Karpas-422 (cell line): Measurements from ENCODE around the gene NAIF1. TPM values are rescaled to one million over a fixed set of nuclear protein-coding genes. Genes with fewer than 3 reads are reported as not detected.
"Not testable (repeated sequence)": the region's sequence is repeated elsewhere in the genome, so short reads cannot be mapped to it uniquely, and the experiment has no call there.

ENCODE experiments used
- DNase-seq: peaks from one replicate; pipeline ENCODE4 v3.0.0-alpha.2; 2015
- H2AFZ ChIP-seq: fragments of 200-600 bp; sonication (generic); 2 replicates; pipeline ENCODE4 v1.6.1; 2014; ENCODE audit warnings: antibody characterized with exemption, low read length, mixed read lengths
- H3K27ac ChIP-seq: fragments of 200-600 bp; sonication (generic); 2 replicates; pipeline ENCODE4 v1.5.1; 2014; ENCODE audit warnings: mild to moderate bottlenecking, low read length, moderate library complexity
- H3K27me3 ChIP-seq: fragments of 200-600 bp; sonication (generic); 2 replicates; pipeline ENCODE4 v1.6.1; 2014; ENCODE audit warnings: low read length, mixed read lengths
- H3K36me3 ChIP-seq: fragments of 200-600 bp; sonication (generic); 2 replicates; pipeline ENCODE4 v1.6.1; 2014; ENCODE audit warnings: low read length, mixed read lengths; ENCODE audit not compliant: insufficient read depth
- H3K4me1 ChIP-seq: fragments of 200-600 bp; sonication (generic); 2 replicates; pipeline ENCODE4 v1.6.1; 2014; ENCODE audit warnings: mild to moderate bottlenecking, low read length, mixed read lengths
- H3K4me2 ChIP-seq: fragments of 200-600 bp; sonication (generic); 2 replicates; pipeline ENCODE4 v1.6.1; 2014; ENCODE audit warnings: low read length, low read depth, mild to moderate bottlenecking; ENCODE audit not compliant: poor library complexity, severe bottlenecking
- H3K4me3 ChIP-seq: fragments of 200-600 bp; sonication (generic); 2 replicates; pipeline ENCODE4 v1.5.1; 2014; ENCODE audit warnings: mild to moderate bottlenecking, antibody characterized with exemption, low read length, mixed read lengths
- H3K79me2 ChIP-seq: fragments of 200-600 bp; sonication (generic); 2 replicates; pipeline ENCODE4 v1.6.1; 2014; ENCODE audit warnings: mild to moderate bottlenecking, low read length, mixed read lengths
- H3K9ac ChIP-seq: fragments of 200-600 bp; sonication (generic); 2 replicates; pipeline ENCODE4 v1.6.0; 2014; ENCODE audit warnings: low read length
- H3K9me2 ChIP-seq: fragments of 200-600 bp; sonication (generic), shearing (Covaris generic); replicated peaks from 2 replicates; pipeline ENCODE4 v1.6.0; 2014; ENCODE audit warnings: mild to moderate bottlenecking, low read length, moderate library complexity; ENCODE audit not compliant: insufficient read depth
- H3K9me3 ChIP-seq: fragments of 300-700, 200-600 bp; sonication (generic); 2 replicates; pipeline ENCODE4 v1.6.1; 2014; ENCODE audit warnings: low read length, mixed read lengths
- H4K20me1 ChIP-seq: fragments of 200-600 bp; sonication (generic); 2 replicates; pipeline ENCODE4 v1.6.1; 2014; ENCODE audit warnings: mild to moderate bottlenecking, antibody characterized with exemption, low read length, low read depth; ENCODE audit not compliant: insufficient read depth
- total RNA-seq: library from RNA; depleted of rRNA; stranded (reverse); fragments of >200 nt; shearing (Covaris generic); gene quantifications from 2 replicates; pipeline ENCODE4 v1.2.3, GENCODE V29; 2014; ENCODE audit warnings: low replicate concordance

NAIF1 gene
- total RNA-seq, 1 experiment from 2014 or later = 7.3 TPM

GRCh38 chr9:128042043-128042442 is 25.1 kb downstream of the NAIF1 start:
- Histone ChIP-seq H3K27me3 (no peaks in the 10 kb centered on the region), H2AFZ (no peak overlapping the region), H4K20me1 (no peaks in the 10 kb centered on the region), H3K4me1 (no peaks in the 10 kb centered on the region), H3K79me2 (no peaks in the 10 kb centered on the region), H3K4me2 (no peak overlapping the region), H3K36me3 (no peaks in the 10 kb centered on the region), H3K27ac (no peak overlapping the region), H3K4me3 (no peak overlapping the region), H3K9me3 (no peaks in the 10 kb centered on the region), H3K9ac (no peak overlapping the region), H3K9me2 (no peaks in the 10 kb centered on the region)
- no peak for DNase-seq

- not testable (repeated sequence) for H3K9me2 ChIP-seq, H3K27me3 ChIP-seq, H3K9me3 ChIP-seq, H3K4me3 ChIP-seq, H3K27ac ChIP-seq, H3K4me2 ChIP-seq, DNase-seq, H3K79me2 ChIP-seq, H3K9ac ChIP-seq, H3K36me3 ChIP-seq, H4K20me1 ChIP-seq, H3K4me1 ChIP-seq, H2AFZ ChIP-seq
Measured at GRCh38 chr9:128040783-128041182, 26.3 kb downstream of the NAIF1 start.

GRCh38 chr9:128036522-128036921 is 30.6 kb downstream of the NAIF1 start:
- not testable (repeated sequence) for H4K20me1 ChIP-seq, H3K9me3 ChIP-seq, DNase-seq, H3K27ac ChIP-seq, H3K4me1 ChIP-seq, H3K9me2 ChIP-seq, H3K4me2 ChIP-seq, H3K9ac ChIP-seq, H2AFZ ChIP-seq, H3K79me2 ChIP-seq, H3K36me3 ChIP-seq, H3K4me3 ChIP-seq, H3K27me3 ChIP-seq

- no peak overlapping the region for H3K9ac ChIP-seq
- H3K4me3 ChIP-seq = no peak overlapping the region
- no peaks in the 10 kb centered on the region for H3K79me2 ChIP-seq
- no peaks in the 10 kb centered on the region for H4K20me1 ChIP-seq
- no peaks in the 10 kb centered on the region for H3K27me3 ChIP-seq
- DNase-seq = peak; percentile 90
- H3K9me3 ChIP-seq = no peaks in the 10 kb centered on the region
- H3K9me2 ChIP-seq = no peaks in the 10 kb centered on the region
- H2AFZ ChIP-seq = no peak overlapping the region
- H3K4me1 ChIP-seq = no peaks in the 10 kb centered on the region
- no peak overlapping the region for H3K27ac ChIP-seq
- no peak overlapping the region for H3K4me2 ChIP-seq
- no peaks in the 10 kb centered on the region for H3K36me3 ChIP-seq
Measured at GRCh38 chr9:128034821-128035652, 32.1 kb downstream of the NAIF1 start.

GRCh38 chr9:128033609-128034008 is 33.5 kb downstream of the NAIF1 start:
- H4K20me1 ChIP-seq = no peaks in the 10 kb centered on the region
- no peaks in the 10 kb centered on the region for H3K9me3 ChIP-seq
- no peaks in the 10 kb centered on the region for H3K9me2 ChIP-seq
- H3K36me3 ChIP-seq = no peaks in the 10 kb centered on the region
- H3K4me2 ChIP-seq = no peak overlapping the region
- H3K4me1 ChIP-seq = no peaks in the 10 kb centered on the region
- no peak for DNase-seq
- H3K9ac ChIP-seq = no peak overlapping the region
- no peak overlapping the region for H3K27ac ChIP-seq
- no peaks in the 10 kb centered on the region for H3K79me2 ChIP-seq
- H3K4me3 ChIP-seq = no peak overlapping the region
- no peak overlapping the region for H2AFZ ChIP-seq
- no peaks in the 10 kb centered on the region for H3K27me3 ChIP-seq

GRCh38 chr9:128027705-128028104 is 39.4 kb downstream of the NAIF1 start:
- Histone ChIP-seq H3K4me1 (peaks cover 8% of the 10 kb centered on the region), H3K36me3 (no peaks in the 10 kb centered on the region), H4K20me1 (no peaks in the 10 kb centered on the region), H2AFZ (no peak overlapping the region), H3K9me3 (no peaks in the 10 kb centered on the region), H3K4me2 (no peak overlapping the region), H3K9ac (no peak overlapping the region), H3K9me2 (no peaks in the 10 kb centered on the region), H3K27ac (no peak overlapping the region), H3K27me3 (no peaks in the 10 kb centered on the region), H3K79me2 (no peaks in the 10 kb centered on the region), H3K4me3 (no peak overlapping the region)
- DNase-seq = no peak

- no peak overlapping the region for H2AFZ ChIP-seq
- H3K36me3 ChIP-seq = no peaks in the 10 kb centered on the region
- peaks cover 8% of the 10 kb centered on the region for H3K4me1 ChIP-seq
- H3K27me3 ChIP-seq = no peaks in the 10 kb centered on the region
- H3K9ac ChIP-seq = no peak overlapping the region
- no peak overlapping the region for H3K27ac ChIP-seq
- H3K79me2 ChIP-seq = no peaks in the 10 kb centered on the region
- H3K4me3 ChIP-seq = no peak overlapping the region
- H4K20me1 ChIP-seq = no peaks in the 10 kb centered on the region
- H3K4me2 ChIP-seq = no peak overlapping the region
- no peak for DNase-seq
- no peaks in the 10 kb centered on the region for H3K9me2 ChIP-seq
- H3K9me3 ChIP-seq = no peaks in the 10 kb centered on the region
Measured at GRCh38 chr9:128026773-128027541, 40.2 kb downstream of the NAIF1 start.

GRCh38 chr9:128026255-128026772 is 40.8 kb downstream of the NAIF1 start:
- H3K27me3 ChIP-seq = no peaks in the 10 kb centered on the region
- H3K4me1 ChIP-seq = peaks cover 8% of the 10 kb centered on the region
- no peaks in the 10 kb centered on the region for H4K20me1 ChIP-seq
- no peaks in the 10 kb centered on the region for H3K36me3 ChIP-seq
- peak; percentile 66 for DNase-seq
- no peak overlapping the region for H3K4me2 ChIP-seq
- peak overlapping the region; percentile 12; the same call in 1 of the 2 replicates for H2AFZ ChIP-seq
- H3K79me2 ChIP-seq = no peaks in the 10 kb centered on the region
- no peak overlapping the region for H3K27ac ChIP-seq
- no peaks in the 10 kb centered on the region for H3K9me3 ChIP-seq
- H3K9ac ChIP-seq = no peak overlapping the region
- no peaks in the 10 kb centered on the region for H3K9me2 ChIP-seq
- H3K4me3 ChIP-seq = no peak overlapping the region
